Measurements from ENCODE around the gene PITPNM3.

Gene PITPNM3

GRCh38 chr17:6472517-6472916 is 83.8 kb downstream of the PITPNM3 start:
- H3K36me3 ChIP-seq (ENCODE audit: insufficient read depth, low read length): peaks cover 15% of the 10 kb centered on the region

GRCh38 chr17:6471531-6472465 is 84.6 kb downstream of the PITPNM3 start:
- Histone ChIP-seq H3K9me3 (ENCODE audit: low read length) (no peaks in the 10 kb centered on the region), H3K9ac (ENCODE audit: low read length) (no peak overlapping the region), H3K4me1 (ENCODE audit: insufficient read depth, low read length) (peaks cover 15% of the 10 kb centered on the region), H3K4me3 (ENCODE audit: low read depth in 1 of 2, low read length in 2 of 2) (no peak overlapping the region), H3K27ac (ENCODE audit: low read depth, low read length) (no peak overlapping the region), H3K27me3 (ENCODE audit: control insufficient read depth in 1 of 2, insufficient read depth in 2 of 2, low read length in 2 of 2) (no peaks in the 10 kb centered on the region), H3K36me3 (ENCODE audit: insufficient read depth, low read length) (peaks cover 15% of the 10 kb centered on the region)

More at GRCh38 chr17:6472517-6472916, 83.8 kb downstream of the PITPNM3 start:
- Histone ChIP-seq H3K27me3 (ENCODE audit: control insufficient read depth in 1 of 2, insufficient read depth in 2 of 2, low read length in 2 of 2) (no peaks in the 10 kb centered on the region), H3K27ac (ENCODE audit: low read depth, low read length) (no peak overlapping the region), H3K4me1 (ENCODE audit: insufficient read depth, low read length) (peaks cover 15% of the 10 kb centered on the region), H3K9ac (ENCODE audit: low read length) (no peak overlapping the region), H3K9me3 (ENCODE audit: low read length) (no peaks in the 10 kb centered on the region), H3K4me3 (ENCODE audit: low read depth in 1 of 2, low read length in 2 of 2) (no peak overlapping the region)

GRCh38 chr17:6470751-6471521 is 85.4 kb downstream of the PITPNM3 start:
- no peak overlapping the region for H3K27ac ChIP-seq (ENCODE audit: low read depth, low read length)
- no peak overlapping the region for H3K9ac ChIP-seq (ENCODE audit: low read length)
- peaks cover 15% of the 10 kb centered on the region for H3K36me3 ChIP-seq (ENCODE audit: insufficient read depth, low read length)
- peaks cover 15% of the 10 kb centered on the region for H3K4me1 ChIP-seq (ENCODE audit: insufficient read depth, low read length)
- no peaks in the 10 kb centered on the region for H3K9me3 ChIP-seq (ENCODE audit: low read length)
- H3K4me3 ChIP-seq (ENCODE audit: low read depth in 1 of 2, low read length in 2 of 2): no peak overlapping the region
- no peaks in the 10 kb centered on the region for H3K27me3 ChIP-seq (ENCODE audit: control insufficient read depth in 1 of 2, insufficient read depth in 2 of 2, low read length in 2 of 2)

- Histone ChIP-seq H3K4me1 (ENCODE audit: insufficient read depth, low read length) (peaks cover 11% of the 10 kb centered on the region), H3K27me3 (ENCODE audit: control insufficient read depth in 1 of 2, insufficient read depth in 2 of 2, low read length in 2 of 2) (no peaks in the 10 kb centered on the region), H3K9ac (ENCODE audit: low read length) (no peak overlapping the region), H3K9me3 (ENCODE audit: low read length) (no peaks in the 10 kb centered on the region), H3K4me3 (ENCODE audit: low read depth in 1 of 2, low read length in 2 of 2) (no peak overlapping the region), H3K36me3 (ENCODE audit: insufficient read depth, low read length) (peaks cover 15% of the 10 kb centered on the region), H3K27ac (ENCODE audit: low read depth, low read length) (no peak overlapping the region)
Observed at GRCh38 chr17:6470146-6470718, 86.1 kb downstream of the PITPNM3 start.

GRCh38 chr17:6468051-6468790 is 88.1 kb downstream of the PITPNM3 start:
- Histone ChIP-seq H3K36me3 (ENCODE audit: insufficient read depth, low read length) (peaks cover 15% of the 10 kb centered on the region), H3K27ac (ENCODE audit: low read depth, low read length) (no peak overlapping the region), H3K9me3 (ENCODE audit: low read length) (no peaks in the 10 kb centered on the region)

GRCh38 chr17:6467567-6467966 is 88.8 kb downstream of the PITPNM3 start:
- Histone ChIP-seq H3K4me3 (ENCODE audit: low read depth in 1 of 2, low read length in 2 of 2) (no peak overlapping the region), H3K9ac (ENCODE audit: low read length) (no peak overlapping the region), H3K4me1 (ENCODE audit: insufficient read depth, low read length) (no peaks in the 10 kb centered on the region), H3K27ac (ENCODE audit: low read depth, low read length) (no peak overlapping the region), H3K9me3 (ENCODE audit: low read length) (no peaks in the 10 kb centered on the region), H3K36me3 (ENCODE audit: insufficient read depth, low read length) (peaks cover 18% of the 10 kb centered on the region), H3K27me3 (ENCODE audit: control insufficient read depth in 1 of 2, insufficient read depth in 2 of 2, low read length in 2 of 2) (no peaks in the 10 kb centered on the region)

More at GRCh38 chr17:6468051-6468790, 88.1 kb downstream of the PITPNM3 start:
- H3K27me3 ChIP-seq (ENCODE audit: control insufficient read depth in 1 of 2, insufficient read depth in 2 of 2, low read length in 2 of 2): no peaks in the 10 kb centered on the region
- H3K4me3 ChIP-seq (ENCODE audit: low read depth in 1 of 2, low read length in 2 of 2): no peak overlapping the region
- no peak overlapping the region for H3K9ac ChIP-seq (ENCODE audit: low read length)
- peaks cover 6% of the 10 kb centered on the region for H3K4me1 ChIP-seq (ENCODE audit: insufficient read depth, low read length)

- Histone ChIP-seq H3K27me3 (ENCODE audit: control insufficient read depth in 1 of 2, insufficient read depth in 2 of 2, low read length in 2 of 2) (no peaks in the 10 kb centered on the region), H3K4me1 (ENCODE audit: insufficient read depth, low read length) (no peaks in the 10 kb centered on the region), H3K9ac (ENCODE audit: low read length) (no peak overlapping the region), H3K36me3 (ENCODE audit: insufficient read depth, low read length) (peaks cover 15% of the 10 kb centered on the region), H3K27ac (ENCODE audit: low read depth, low read length) (no peak overlapping the region), H3K9me3 (ENCODE audit: low read length) (no peaks in the 10 kb centered on the region), H3K4me3 (ENCODE audit: low read depth in 1 of 2, low read length in 2 of 2) (no peak overlapping the region)
Observed at GRCh38 chr17:6465206-6466003, 91.0 kb downstream of the PITPNM3 start.

GRCh38 chr17:6464446-6465041 is 91.8 kb downstream of the PITPNM3 start:
- H3K36me3 ChIP-seq (ENCODE audit: insufficient read depth, low read length): peaks cover 9% of the 10 kb centered on the region
- H3K4me1 ChIP-seq (ENCODE audit: insufficient read depth, low read length): no peaks in the 10 kb centered on the region
- no peaks in the 10 kb centered on the region for H3K9me3 ChIP-seq (ENCODE audit: low read length)
- H3K27ac ChIP-seq (ENCODE audit: low read depth, low read length): no peak overlapping the region
- no peak overlapping the region for H3K4me3 ChIP-seq (ENCODE audit: low read depth in 1 of 2, low read length in 2 of 2)
- H3K27me3 ChIP-seq (ENCODE audit: control insufficient read depth in 1 of 2, insufficient read depth in 2 of 2, low read length in 2 of 2): no peaks in the 10 kb centered on the region
- no peak overlapping the region for H3K9ac ChIP-seq (ENCODE audit: low read length)

GRCh38 chr17:6463616-6464445 is 92.5 kb downstream of the PITPNM3 start:
- Histone ChIP-seq H3K27ac (ENCODE audit: low read depth, low read length) (no peak overlapping the region), H3K9me3 (ENCODE audit: low read length) (no peaks in the 10 kb centered on the region), H3K27me3 (ENCODE audit: control insufficient read depth in 1 of 2, insufficient read depth in 2 of 2, low read length in 2 of 2) (no peaks in the 10 kb centered on the region), H3K36me3 (ENCODE audit: insufficient read depth, low read length) (peaks cover 6% of the 10 kb centered on the region), H3K4me1 (ENCODE audit: insufficient read depth, low read length) (no peaks in the 10 kb centered on the region), H3K9ac (ENCODE audit: low read length) (no peak overlapping the region), H3K4me3 (ENCODE audit: low read depth in 1 of 2, low read length in 2 of 2) (no peak overlapping the region)
